PC-9 (cell line): Measurements from ENCODE around the gene NRSN1.

ENCODE experiments used
- CTCF ChIP-seq: fragments of 200-600 bp; sonication (generic); conservative IDR thresholded peaks from 2 replicates; pipeline ENCODE4 v1.6.1; 2017; ENCODE audit warnings: mixed run types, antibody characterized with exemption, mild to moderate bottlenecking, moderate library complexity
- EZH2 ChIP-seq: fragments of 200-600 bp; sonication (generic); IDR thresholded peaks from 2 replicates; pipeline ENCODE4 v1.8.0; 2017; ENCODE audit warnings: antibody characterized with exemption, low read depth

- TF ChIP-seq CTCF, result no peak
- TF ChIP-seq EZH2, result no peak
Observed at GRCh38 chr6:24092407-24092806, 33.6 kb upstream of the NRSN1 start.
